Measurements from ENCODE around the gene SUMF1. TPM values are rescaled to one million over a fixed set of nuclear protein-coding genes. Genes with fewer than 3 reads are reported as not detected.

The SUMF1 gene
- total RNA-seq, 2 donors from 2014 or later, result 30.7 to 32.7 TPM

GRCh38 chr3:4498446-4498845 is 31.4 kb upstream of the SUMF1 start:
- Histone ChIP-seq H3K9me3 (no peaks in the 10 kb centered on the region), H3K27ac (no peak overlapping the region), H3K4me1 (peaks cover 14% of the 10 kb centered on the region), H3K27me3 (no peaks in the 10 kb centered on the region), H3K36me3 (replicated peaks in 1 of 2; ENCODE audit: insufficient read depth in 1 of 2, low read depth in 2 of 2) (no peaks in the 10 kb centered on the region), H3K4me3 (no peak overlapping the region)
- WGBS, 2 donors, result 64 to 71% methylated on average over 5 of the region's 5 CpGs
- intact Hi-C loops (cut with DNase I), result no loop called here
- TF ChIP-seq POLR2A (IDR thresholded peaks at IDR 0.05), result no peak
- TF ChIP-seq, protein P1, sequence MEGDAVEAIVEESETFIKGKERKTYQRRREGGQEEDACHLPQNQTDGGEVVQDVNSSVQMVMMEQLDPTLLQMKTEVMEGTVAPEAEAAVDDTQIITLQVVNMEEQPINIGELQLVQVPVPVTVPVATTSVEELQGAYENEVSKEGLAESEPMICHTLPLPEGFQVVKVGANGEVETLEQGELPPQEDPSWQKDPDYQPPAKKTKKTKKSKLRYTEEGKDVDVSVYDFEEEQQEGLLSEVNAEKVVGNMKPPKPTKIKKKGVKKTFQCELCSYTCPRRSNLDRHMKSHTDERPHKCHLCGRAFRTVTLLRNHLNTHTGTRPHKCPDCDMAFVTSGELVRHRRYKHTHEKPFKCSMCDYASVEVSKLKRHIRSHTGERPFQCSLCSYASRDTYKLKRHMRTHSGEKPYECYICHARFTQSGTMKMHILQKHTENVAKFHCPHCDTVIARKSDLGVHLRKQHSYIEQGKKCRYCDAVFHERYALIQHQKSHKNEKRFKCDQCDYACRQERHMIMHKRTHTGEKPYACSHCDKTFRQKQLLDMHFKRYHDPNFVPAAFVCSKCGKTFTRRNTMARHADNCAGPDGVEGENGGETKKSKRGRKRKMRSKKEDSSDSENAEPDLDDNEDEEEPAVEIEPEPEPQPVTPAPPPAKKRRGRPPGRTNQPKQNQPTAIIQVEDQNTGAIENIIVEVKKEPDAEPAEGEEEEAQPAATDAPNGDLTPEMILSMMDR (IDR thresholded peaks at IDR 0.05), result no peak
- DNase-seq (no peak), ATAC-seq (no peak)

GRCh38 chr3:4497843-4498324 is 30.8 kb upstream of the SUMF1 start:
- no peak overlapping the region for H3K4me3 ChIP-seq
- H3K27ac ChIP-seq, result no peak overlapping the region
- H3K36me3 ChIP-seq (replicated peaks in 1 of 2; ENCODE audit: insufficient read depth in 1 of 2, low read depth in 2 of 2), result no peaks in the 10 kb centered on the region
- H3K27me3 ChIP-seq, result no peaks in the 10 kb centered on the region
- H3K9me3 ChIP-seq, result no peaks in the 10 kb centered on the region
- intact Hi-C loops (cut with DNase I), result no loop called here
- ATAC-seq (no peak), DNase-seq (no peak)
- no peak for TF ChIP-seq POLR2A (IDR thresholded peaks at IDR 0.05)
- TF ChIP-seq, protein P1 (IDR thresholded peaks at IDR 0.05), result no peak
- 36 to 37% methylated on average over 1 of the region's 1 CpG for WGBS, 2 donors
- peaks cover 15% of the 10 kb centered on the region for H3K4me1 ChIP-seq

DNA sequence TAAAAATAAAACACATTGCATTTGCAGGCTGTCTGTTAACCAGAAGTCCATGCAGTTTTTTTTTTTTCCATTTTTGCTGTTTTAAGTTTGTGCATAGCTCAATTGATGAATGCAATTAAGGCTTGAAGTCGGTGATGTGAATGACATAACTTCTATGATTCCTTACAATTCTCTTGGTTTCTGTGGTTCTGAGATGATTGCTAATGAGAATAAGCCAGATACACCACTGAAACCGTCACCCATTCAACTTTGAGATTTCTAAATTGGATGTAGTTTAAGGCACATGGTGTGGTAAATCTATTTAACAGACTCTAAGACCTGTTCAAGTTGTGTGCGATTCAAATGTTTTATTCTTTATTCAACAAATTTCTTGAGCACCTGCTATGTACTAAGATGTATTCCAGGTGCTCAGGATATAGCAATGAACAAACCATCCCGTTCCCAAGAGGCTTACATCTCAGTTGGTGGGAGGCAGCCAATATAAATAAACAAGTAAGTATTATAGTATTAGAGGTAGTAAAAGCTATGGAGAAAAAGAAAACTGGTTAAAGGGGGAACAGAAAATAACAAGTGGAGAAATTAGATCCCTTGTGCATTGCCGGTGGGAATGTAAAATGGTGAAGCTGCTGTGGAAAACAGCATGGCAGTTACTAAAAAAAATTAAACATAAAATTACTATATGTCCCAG is 30.1 kb upstream of the SUMF1 start:
- DNase-seq (no peak), ATAC-seq (no peak)
- Histone ChIP-seq H3K9me3 (no peaks in the 10 kb centered on the region), H3K27me3 (no peaks in the 10 kb centered on the region), H3K4me3 (no peak overlapping the region), H3K36me3 (replicated peaks in 1 of 2; ENCODE audit: insufficient read depth in 1 of 2, low read depth in 2 of 2) (no peaks in the 10 kb centered on the region), H3K27ac (no peak overlapping the region), H3K4me1 (peaks cover 15% of the 10 kb centered on the region)
- TF ChIP-seq, protein P1 (IDR thresholded peaks at IDR 0.05), result no peak
- TF ChIP-seq POLR2A (IDR thresholded peaks at IDR 0.05), result no peak
- intact Hi-C loops (cut with DNase I), result no loop called here
- 61 to 70% methylated on average over 5 of the region's 5 CpGs for WGBS, 2 donors

GRCh38 chr3:4496087-4496452 is 29.0 kb upstream of the SUMF1 start:
- Histone ChIP-seq H3K27ac (no peak overlapping the region), H3K4me3 (no peak overlapping the region)
- no peak for ATAC-seq

More at GRCh38 chr3:4496087-4496452, 29.0 kb upstream of the SUMF1 start:
- Histone ChIP-seq H3K9me3 (no peaks in the 10 kb centered on the region), H3K36me3 (replicated peaks in 1 of 2; ENCODE audit: insufficient read depth in 1 of 2, low read depth in 2 of 2) (no peaks in the 10 kb centered on the region), H3K4me1 (peaks cover 24% of the 10 kb centered on the region), H3K27me3 (no peaks in the 10 kb centered on the region)
- DNase-seq, result no peak
- TF ChIP-seq, protein P1 (IDR thresholded peaks at IDR 0.05), result no peak
- no peak for TF ChIP-seq POLR2A (IDR thresholded peaks at IDR 0.05)
- intact Hi-C loops (cut with DNase I), result no loop called here
- 47 to 62% methylated on average over 3 of the region's 3 CpGs for WGBS, 2 donors
